HG03103 (cell line): ENCODE data around the gene FEZ2.
A peak's percentile ranks its signal among the peaks of the same experiment; 100 is the strongest.
"Not testable (repeated sequence)": the region's sequence is repeated elsewhere in the genome, so short reads cannot be mapped to it uniquely, and the experiment has no call there.

Experiments used
- ATAC-seq: cut with Tn5 transposase; IDR thresholded peaks from one replicate; pipeline ENCODE4 v1.9.1; 2021; ENCODE audit warnings: low read depth; ENCODE audit not compliant: unreplicated experiment

The FEZ2 gene, protein sequence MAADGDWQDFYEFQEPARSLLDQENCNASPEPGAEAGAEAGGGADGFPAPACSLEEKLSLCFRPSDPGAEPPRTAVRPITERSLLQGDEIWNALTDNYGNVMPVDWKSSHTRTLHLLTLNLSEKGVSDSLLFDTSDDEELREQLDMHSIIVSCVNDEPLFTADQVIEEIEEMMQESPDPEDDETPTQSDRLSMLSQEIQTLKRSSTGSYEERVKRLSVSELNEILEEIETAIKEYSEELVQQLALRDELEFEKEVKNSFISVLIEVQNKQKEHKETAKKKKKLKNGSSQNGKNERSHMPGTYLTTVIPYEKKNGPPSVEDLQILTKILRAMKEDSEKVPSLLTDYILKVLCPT

GRCh38 chr2:36597532-36598377, at the start of gene FEZ2:
TSS of gene FEZ2 (minus strand) at chr2:36598168. CDS start at chr2:36598142, 26 bp downstream.
- ATAC-seq, result peak; percentile 97

GRCh38 chr2:36634981-36635597, 37.1 kb upstream of the FEZ2 start:
- ATAC-seq, result no peak

GRCh38 chr2:36633470-36634092, 35.6 kb upstream of the FEZ2 start:
- no peak for ATAC-seq

DNA sequence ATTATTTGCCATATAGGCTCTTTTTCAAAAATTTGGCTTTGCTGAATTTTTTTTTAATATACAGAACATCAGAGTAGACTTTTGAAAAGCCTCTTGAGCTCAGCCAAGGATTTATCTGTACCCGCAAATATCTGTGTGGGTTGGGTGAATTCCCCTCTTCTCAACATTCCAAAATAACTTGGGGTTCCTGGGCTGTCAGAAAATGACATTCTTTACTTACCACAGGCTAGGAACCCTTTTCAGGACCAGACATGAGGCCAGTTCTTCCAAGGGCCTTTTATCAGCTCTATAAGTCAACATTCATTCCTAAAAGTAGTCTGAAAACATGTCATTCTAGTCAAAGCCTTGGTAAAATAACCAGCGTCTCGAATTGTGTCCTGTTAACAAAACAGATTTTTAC, 28.8 kb upstream of the FEZ2 start:
- ATAC-seq, result no peak

- no peak for ATAC-seq
These were observed 28.1 kb upstream of the FEZ2 start for GRCh38 chr2:36626071-36626470.

- ATAC-seq, result no peak
These were observed 27.3 kb upstream of the FEZ2 start for GRCh38 chr2:36625304-36625703.

GRCh38 chr2:36620321-36620720, 22.4 kb upstream of the FEZ2 start:
- no peak for ATAC-seq

- peak; percentile 97 for ATAC-seq
These were observed 20.4 kb upstream of the FEZ2 start for GRCh38 chr2:36618381-36618780.

DNA sequence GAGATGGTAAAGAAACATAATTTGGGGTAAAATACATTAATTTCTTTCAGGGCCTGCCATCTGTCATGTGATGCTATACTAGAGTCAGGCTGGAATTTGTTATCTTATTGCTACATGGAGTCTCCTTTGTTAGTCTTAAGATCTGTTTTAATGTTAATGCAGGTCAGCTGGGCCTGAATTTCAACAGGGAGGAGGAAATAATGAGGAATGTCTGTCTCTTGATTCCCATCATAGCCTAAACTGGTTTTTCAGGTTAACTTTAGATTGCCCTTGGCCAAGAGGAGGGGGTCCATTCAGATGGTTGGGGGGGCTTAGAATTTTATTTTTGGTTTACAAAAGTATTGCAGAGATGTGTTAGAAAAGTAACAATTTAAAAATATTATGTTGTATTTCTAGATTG, 19.0 kb upstream of the FEZ2 start:
- ATAC-seq, result no peak

GRCh38 chr2:36615222-36615621, 17.3 kb upstream of the FEZ2 start:
- ATAC-seq, result no peak

GRCh38 chr2:36613801-36614200, 15.8 kb upstream of the FEZ2 start:
- no peak for ATAC-seq

- no peak for ATAC-seq
These were observed 13.5 kb upstream of the FEZ2 start for GRCh38 chr2:36611316-36611990.

DNA sequence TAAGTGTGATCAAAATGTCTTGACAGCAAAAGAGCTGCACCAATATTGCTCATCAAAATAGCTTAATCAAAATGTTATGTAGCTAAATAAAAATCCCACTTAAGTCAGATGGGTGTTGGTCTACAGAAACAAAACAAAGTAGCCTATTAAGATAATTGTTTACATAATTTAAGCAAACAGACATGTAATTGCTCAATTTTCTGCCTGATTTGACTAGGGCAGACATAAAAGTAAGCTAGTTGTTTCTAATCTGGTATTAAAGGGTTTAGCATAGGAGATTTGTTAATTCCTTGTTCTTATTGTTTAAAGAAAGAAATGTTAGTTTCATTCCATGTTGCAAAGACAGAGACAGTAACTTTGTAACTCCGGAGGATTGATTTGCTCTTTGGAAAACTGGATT, 11.5 kb upstream of the FEZ2 start:
- no peak for ATAC-seq

DNA sequence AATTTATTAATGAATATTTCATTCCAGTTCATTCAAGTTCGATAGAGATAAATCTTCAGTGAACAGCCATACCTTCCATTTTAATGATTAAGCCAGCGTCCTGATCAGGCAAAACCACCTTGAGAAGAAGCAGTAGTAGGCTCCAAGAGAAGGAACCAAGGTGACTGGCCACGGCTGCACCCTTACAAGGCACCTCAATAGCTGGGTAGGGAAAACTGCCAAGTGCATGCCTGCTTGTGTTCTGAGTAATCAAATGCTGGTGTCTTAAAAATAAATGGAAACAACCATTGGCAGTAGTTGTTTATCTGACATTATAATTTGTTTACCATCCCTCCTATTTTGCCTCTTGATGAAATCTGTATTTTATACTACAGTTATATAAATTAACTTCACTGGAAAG, 10.0 kb upstream of the FEZ2 start:
- ATAC-seq, result no peak

DNA sequence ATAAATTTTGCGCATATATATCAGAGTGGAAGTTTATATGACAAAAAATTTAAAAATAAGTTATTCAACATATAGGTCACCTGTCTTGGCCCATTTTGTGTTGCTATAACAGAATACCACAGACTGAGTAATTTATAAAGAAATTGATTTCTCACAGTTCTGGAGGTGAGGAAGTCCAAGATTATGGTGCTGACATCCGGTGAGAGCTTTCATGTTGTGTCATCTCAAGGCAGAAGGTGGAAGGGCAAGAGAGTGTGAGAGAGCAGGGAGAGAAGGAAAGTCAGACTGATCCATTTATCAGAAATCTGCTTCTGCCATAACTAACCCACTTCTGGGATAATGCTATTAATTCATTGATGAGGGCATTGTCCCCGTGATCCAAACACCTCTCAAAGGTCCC, 9.0 kb upstream of the FEZ2 start:
- no peak for ATAC-seq

DNA sequence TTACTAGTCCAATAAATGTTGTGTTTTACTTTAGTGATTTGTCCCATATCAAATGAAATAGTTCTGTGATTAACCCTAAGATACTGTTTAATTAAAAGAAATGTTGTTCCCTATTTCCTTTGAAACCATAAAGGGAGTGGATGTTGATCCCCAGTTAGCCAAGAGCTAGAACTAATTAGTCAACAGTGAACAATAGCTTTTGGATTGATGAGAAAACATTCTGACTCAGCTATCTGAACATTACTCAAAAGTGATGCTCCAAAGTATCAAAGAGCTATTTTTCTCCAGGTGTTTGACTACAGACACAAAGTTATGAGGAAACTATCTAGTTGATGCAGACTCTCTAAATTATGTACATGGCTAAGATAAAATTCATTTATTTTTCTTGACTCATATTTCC, 7.3 kb upstream of the FEZ2 start:
- ATAC-seq, result no peak

- not testable (repeated sequence) for ATAC-seq
These were observed 5.7 kb upstream of the FEZ2 start for GRCh38 chr2:36603629-36604028.

- ATAC-seq, result no peak
These were observed 901 bp downstream of the FEZ2 start for GRCh38 chr2:36597003-36597531.

DNA sequence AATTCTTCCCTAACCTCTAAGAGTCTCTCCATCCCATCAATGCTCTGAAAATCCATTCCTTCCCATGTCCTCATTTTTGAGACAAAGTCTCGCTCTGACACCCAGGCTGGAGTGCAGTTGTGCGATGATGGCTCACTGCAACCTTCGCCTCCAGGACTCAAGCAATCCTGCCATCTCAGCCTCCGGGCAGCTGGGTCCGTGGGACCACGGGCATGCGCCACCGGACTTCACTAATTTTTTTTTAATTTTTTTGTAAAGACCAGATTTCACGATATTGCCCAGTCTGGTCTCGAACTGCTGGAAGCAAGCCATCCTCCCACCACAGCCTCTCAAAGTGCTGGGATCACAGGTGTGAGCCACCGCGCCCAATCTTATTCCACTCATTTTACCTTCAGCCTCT, 1.6 kb downstream of the FEZ2 start:
- no peak for ATAC-seq

DNA sequence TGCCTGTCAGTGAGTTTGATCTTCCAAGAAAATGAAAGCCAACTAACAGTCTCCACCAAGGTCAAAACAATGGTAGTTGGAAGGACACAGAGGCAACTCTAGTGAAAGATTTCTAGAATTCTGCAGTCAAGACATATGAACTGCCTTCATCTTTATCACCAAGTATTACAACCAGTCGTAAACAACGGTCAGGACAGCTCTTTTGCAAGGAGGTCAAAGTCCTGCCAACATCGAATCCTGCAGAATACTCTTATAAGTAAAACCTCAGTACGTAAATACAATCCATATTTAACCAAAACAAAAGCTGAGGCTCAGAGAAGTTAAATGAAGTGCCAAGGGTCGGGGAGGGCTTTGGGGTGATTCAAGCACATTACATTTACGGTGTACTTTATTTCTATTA, 3.1 kb downstream of the FEZ2 start:
- no peak for ATAC-seq
